Measurements from ENCODE around the gene FGF19.

The FGF19 gene

DNA sequence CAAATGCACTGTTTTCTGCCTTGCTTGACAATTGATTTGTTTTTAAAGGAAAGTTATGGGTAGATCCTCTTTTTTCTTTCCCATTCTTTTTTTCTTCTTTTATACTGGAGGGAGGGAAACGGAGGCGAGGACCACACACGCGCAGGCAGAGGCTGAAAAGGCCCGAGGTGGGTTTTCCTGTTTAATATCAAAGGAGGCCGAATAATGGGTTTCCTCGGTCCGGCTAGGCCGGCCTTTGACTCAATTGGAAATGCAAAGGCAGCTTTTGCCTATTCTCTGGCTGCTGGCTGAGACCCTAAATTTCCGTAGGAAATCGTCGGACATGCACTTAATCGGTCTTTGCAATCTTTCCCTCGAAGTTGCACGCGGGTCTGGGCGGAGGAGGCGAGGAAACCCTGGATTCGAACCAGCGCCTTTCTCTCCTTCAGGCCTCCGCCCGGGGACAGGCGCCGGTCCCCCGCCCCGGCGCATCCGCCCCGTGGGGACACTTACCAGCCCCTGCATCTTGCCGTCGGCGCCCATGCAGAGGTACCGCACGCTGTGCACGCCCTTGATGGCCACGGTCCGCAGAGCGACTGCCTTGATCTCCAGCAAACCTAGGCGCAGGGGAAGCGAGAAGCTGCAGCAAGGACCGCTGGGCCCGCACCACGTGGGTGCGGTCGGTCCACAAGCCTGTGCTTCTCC, 911 bp downstream of the FGF19 start:
- H3K9me3 ChIP-seq (replicated peaks in 1 of 2; ENCODE audit: control insufficient read depth in 2 of 2, insufficient read depth in 1 of 2, low read depth in 1 of 2, low read length in 2 of 2): no peaks in the 10 kb centered on the region
- H2BK12ac ChIP-seq (ENCODE audit: low read length): peak overlapping the region; percentile 16
- H3K4me2 ChIP-seq (ENCODE audit: insufficient read depth, low read length, poor library complexity, severe bottlenecking): peak overlapping the region; percentile 26
- H3K23ac ChIP-seq (ENCODE audit: low read depth, low read length, poor library complexity): peak overlapping the region; percentile 70
- DNase-seq (ENCODE audit: low spot score): no peak
- H3K27me3 ChIP-seq (ENCODE audit: control insufficient read depth in 3 of 3, insufficient read depth in 3 of 3, low read depth in 1 of 3, low read length in 3 of 3): peaks cover 12 to 73% (median 48%) of the 10 kb centered on the region in 3 experiments
- H3K14ac ChIP-seq (ENCODE audit: low read length): peak overlapping the region; percentile 39
- no peak overlapping the region for H4K91ac ChIP-seq (ENCODE audit: low read depth, low read length, poor library complexity)
- peak overlapping the region; percentile 71 for H3K4ac ChIP-seq (ENCODE audit: low read length)
- H3K27ac ChIP-seq (replicated peaks; ENCODE audit: low read length): no peak overlapping the region
- H3K18ac ChIP-seq (ENCODE audit: low read length): peak overlapping the region; percentile 78
- no peak overlapping the region for H4K8ac ChIP-seq (ENCODE audit: low read depth, low read length)
- peak overlapping the region; percentile 94 for H2AFZ ChIP-seq (ENCODE audit: low read length)
- H2BK5ac ChIP-seq (ENCODE audit: low read length): no peak overlapping the region
- peak overlapping the region; percentile 84 for H2BK15ac ChIP-seq (ENCODE audit: low read length)
- H3K9ac ChIP-seq (ENCODE audit: low read depth, low read length, poor library complexity): peak overlapping the region; percentile 9
- WGBS, 2 donors (ENCODE audit: extremely low coverage in 2 of 2, insufficient read length in 2 of 2, insufficient replicate concordance in 1 of 2): no CpG with 5 or more reads among the region's 45 CpGs
- H3K4me3 ChIP-seq (ENCODE audit: low read length in 2 of 2): no peak overlapping the region
- no peak overlapping the region for H2BK120ac ChIP-seq (ENCODE audit: low read depth, low read length)
- H2AK5ac ChIP-seq (ENCODE audit: low read depth, low read length): peak overlapping the region; percentile 97
- H3K4me1 ChIP-seq (ENCODE audit: control insufficient read depth in 2 of 2, insufficient read depth in 1 of 2, low read depth in 1 of 2, low read length in 2 of 2): peaks cover 25 to 27% of the 10 kb centered on the region in 2 donors
- H3K36me3 ChIP-seq (replicated peaks in 1 of 2; ENCODE audit: control insufficient read depth in 2 of 2, insufficient read depth in 2 of 2, low read length in 2 of 2): no peaks in the 10 kb centered on the region
- no peaks in the 10 kb centered on the region for H3K79me1 ChIP-seq (ENCODE audit: low read depth, low read length)

DNA sequence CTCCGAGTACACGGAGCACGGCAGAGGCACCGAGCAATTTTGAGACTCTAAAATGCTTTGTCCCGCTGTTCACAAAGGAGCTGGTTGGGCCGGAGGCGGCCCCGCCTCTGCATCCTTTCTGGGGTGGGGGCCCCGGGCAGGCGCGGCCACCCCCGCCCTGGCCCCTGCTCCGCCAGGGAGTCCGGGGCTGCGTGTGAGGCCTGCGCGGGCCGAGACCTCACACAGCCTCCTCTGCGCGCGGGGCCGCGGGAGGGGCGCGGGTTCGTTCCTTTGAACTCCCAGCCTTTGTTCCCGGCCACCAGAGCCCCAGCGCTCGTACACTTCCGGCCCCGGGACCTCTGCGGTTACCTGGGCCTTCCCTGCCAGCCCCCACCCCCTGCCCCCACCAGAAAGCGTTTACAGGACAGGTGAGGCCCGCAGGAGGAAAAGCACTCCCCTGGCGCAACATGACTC, 1.6 kb downstream of the FGF19 start:
- Histone ChIP-seq H4K8ac (ENCODE audit: low read depth, low read length) (no peak overlapping the region), H2AK5ac (ENCODE audit: low read depth, low read length) (no peak overlapping the region), H3K18ac (ENCODE audit: low read length) (peak overlapping the region; percentile 81), H3K14ac (ENCODE audit: low read length) (no peak overlapping the region), H3K27ac (replicated peaks; ENCODE audit: low read length) (no peak overlapping the region), H3K79me1 (ENCODE audit: low read depth, low read length) (no peaks in the 10 kb centered on the region), H3K9ac (ENCODE audit: low read depth, low read length, poor library complexity) (peak overlapping the region; percentile 54), H3K27me3 (ENCODE audit: control insufficient read depth in 3 of 3, insufficient read depth in 3 of 3, low read depth in 1 of 3, low read length in 3 of 3) (peaks cover 12 to 71% (median 47%) of the 10 kb centered on the region in 3 experiments), H3K4me2 (ENCODE audit: insufficient read depth, low read length, poor library complexity, severe bottlenecking) (peak overlapping the region; percentile 75), H2AFZ (ENCODE audit: low read length) (peak overlapping the region; percentile 94), H2BK12ac (ENCODE audit: low read length) (no peak overlapping the region), H2BK120ac (ENCODE audit: low read depth, low read length) (no peak overlapping the region), H3K4me1 (ENCODE audit: control insufficient read depth in 2 of 2, insufficient read depth in 1 of 2, low read depth in 1 of 2, low read length in 2 of 2) (peaks cover 27% of the 10 kb centered on the region in 2 donors), H3K4ac (ENCODE audit: low read length) (no peak overlapping the region), H3K23ac (ENCODE audit: low read depth, low read length, poor library complexity) (no peak overlapping the region), H3K36me3 (replicated peaks in 1 of 2; ENCODE audit: control insufficient read depth in 2 of 2, insufficient read depth in 2 of 2, low read length in 2 of 2) (no peaks in the 10 kb centered on the region), H4K91ac (ENCODE audit: low read depth, low read length, poor library complexity) (no peak overlapping the region), H3K9me3 (replicated peaks in 1 of 2; ENCODE audit: control insufficient read depth in 2 of 2, insufficient read depth in 1 of 2, low read depth in 1 of 2, low read length in 2 of 2) (no peaks in the 10 kb centered on the region), H3K4me3 (ENCODE audit: low read length in 2 of 2) (peak overlapping the region; percentile 30 to 51), H2BK15ac (ENCODE audit: low read length) (no peak overlapping the region), H2BK5ac (ENCODE audit: low read length) (no peak overlapping the region)
- no peak for DNase-seq (ENCODE audit: low spot score)
- no CpG with 5 or more reads among the region's 35 CpGs for WGBS, 2 donors (ENCODE audit: extremely low coverage in 2 of 2, insufficient read length in 2 of 2, insufficient replicate concordance in 1 of 2)

DNA sequence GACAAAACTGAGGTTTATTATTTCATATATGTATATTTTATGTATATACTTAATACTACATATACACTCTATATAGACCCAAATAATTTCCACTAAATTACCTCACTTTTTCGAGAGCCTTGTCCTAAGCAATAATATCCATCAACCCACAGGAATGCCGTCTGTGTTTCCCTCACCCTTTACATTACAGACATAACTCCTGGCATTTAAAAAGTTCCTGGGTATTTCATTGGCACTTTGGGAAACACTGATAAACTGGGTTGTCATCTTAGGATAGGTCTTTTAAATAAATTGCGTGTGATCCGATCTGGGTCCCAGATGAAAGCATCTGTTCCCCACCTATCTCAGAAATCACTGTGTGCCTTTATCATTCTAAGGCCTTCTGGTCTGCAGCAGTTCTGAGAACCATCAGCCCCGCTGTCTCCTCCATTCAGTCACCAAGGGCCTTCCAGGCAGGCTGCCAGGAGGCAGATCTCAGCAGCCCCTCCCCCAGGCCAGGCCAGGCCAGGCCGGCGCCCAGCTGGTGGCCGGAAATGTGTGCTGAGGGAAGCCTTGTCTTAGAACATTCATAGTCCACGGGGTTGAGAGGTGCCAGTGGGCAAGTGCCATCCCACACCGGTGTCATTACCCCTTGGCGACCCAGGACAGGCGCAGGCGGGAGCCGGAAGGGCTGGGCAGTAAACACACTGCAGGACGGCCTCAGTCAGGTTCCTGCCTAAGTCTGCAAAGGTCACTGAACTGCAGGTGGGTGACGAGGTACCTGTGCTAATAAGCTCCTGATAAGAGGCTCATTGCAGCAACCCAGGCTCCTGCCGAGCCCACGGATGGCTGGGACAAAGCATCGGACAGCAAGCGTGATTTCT, 3.3 kb downstream of the FGF19 start:
- Histone ChIP-seq H3K27me3 (ENCODE audit: control insufficient read depth in 3 of 3, insufficient read depth in 3 of 3, low read depth in 1 of 3, low read length in 3 of 3) (peaks cover 12 to 54% (median 36%) of the 10 kb centered on the region in 3 experiments), H3K18ac (ENCODE audit: low read length) (peak overlapping the region; percentile 9), H3K14ac (ENCODE audit: low read length) (no peak overlapping the region), H3K36me3 (replicated peaks in 1 of 2; ENCODE audit: control insufficient read depth in 2 of 2, insufficient read depth in 2 of 2, low read length in 2 of 2) (no peaks in the 10 kb centered on the region), H4K91ac (ENCODE audit: low read depth, low read length, poor library complexity) (no peak overlapping the region), H3K23ac (ENCODE audit: low read depth, low read length, poor library complexity) (peak overlapping the region; percentile 16), H2BK120ac (ENCODE audit: low read depth, low read length) (no peak overlapping the region), H3K9ac (ENCODE audit: low read depth, low read length, poor library complexity) (no peak overlapping the region), H2AFZ (ENCODE audit: low read length) (peak overlapping the region; percentile 77), H4K8ac (ENCODE audit: low read depth, low read length) (no peak overlapping the region), H2AK5ac (ENCODE audit: low read depth, low read length) (no peak overlapping the region), H2BK5ac (ENCODE audit: low read length) (no peak overlapping the region), H2BK12ac (ENCODE audit: low read length) (no peak overlapping the region), H3K79me1 (ENCODE audit: low read depth, low read length) (no peaks in the 10 kb centered on the region), H2BK15ac (ENCODE audit: low read length) (no peak overlapping the region), H3K4me2 (ENCODE audit: insufficient read depth, low read length, poor library complexity, severe bottlenecking) (no peak overlapping the region), H3K4me3 (ENCODE audit: low read length in 2 of 2) (no peak overlapping the region), H3K9me3 (replicated peaks in 1 of 2; ENCODE audit: control insufficient read depth in 2 of 2, insufficient read depth in 1 of 2, low read depth in 1 of 2, low read length in 2 of 2) (no peaks in the 10 kb centered on the region), H3K27ac (replicated peaks; ENCODE audit: low read length) (no peak overlapping the region), H3K4ac (ENCODE audit: low read length) (no peak overlapping the region), H3K4me1 (ENCODE audit: control insufficient read depth in 2 of 2, insufficient read depth in 1 of 2, low read depth in 1 of 2, low read length in 2 of 2) (peaks cover 21 to 27% of the 10 kb centered on the region in 2 donors)
- no peak for DNase-seq (ENCODE audit: low spot score)
- WGBS, 2 donors (ENCODE audit: extremely low coverage in 2 of 2, insufficient read length in 2 of 2, insufficient replicate concordance in 1 of 2): no CpG with 5 or more reads among the region's 20 CpGs

DNA sequence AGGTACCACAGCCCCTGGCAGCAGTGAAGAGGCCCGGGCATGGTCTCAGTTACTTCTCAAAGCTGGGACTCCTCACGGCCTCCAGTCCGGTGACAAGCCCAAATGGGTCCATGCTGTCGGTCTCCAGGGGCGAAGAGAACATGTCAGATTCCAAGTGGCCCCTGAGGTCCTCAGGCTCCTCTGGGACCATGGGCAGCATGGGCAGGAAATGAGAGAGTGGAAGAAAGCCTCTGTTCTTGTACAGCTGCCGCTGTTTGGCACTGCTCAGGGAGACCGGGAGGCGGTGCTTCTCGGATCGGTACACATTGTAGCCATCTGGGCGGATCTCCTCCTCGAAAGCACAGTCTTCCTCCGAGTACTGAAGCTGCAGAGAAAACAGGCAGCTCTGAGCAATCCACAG, 4.6 kb downstream of the FGF19 start:
- Histone ChIP-seq H2AK5ac (ENCODE audit: low read depth, low read length) (no peak overlapping the region), H3K14ac (ENCODE audit: low read length) (no peak overlapping the region), H4K8ac (ENCODE audit: low read depth, low read length) (no peak overlapping the region), H3K27me3 (ENCODE audit: control insufficient read depth in 3 of 3, insufficient read depth in 3 of 3, low read depth in 1 of 3, low read length in 3 of 3) (peaks cover 12 to 47% (median 31%) of the 10 kb centered on the region in 3 experiments), H2AFZ (ENCODE audit: low read length) (peak overlapping the region; percentile 47), H4K91ac (ENCODE audit: low read depth, low read length, poor library complexity) (no peak overlapping the region), H2BK120ac (ENCODE audit: low read depth, low read length) (no peak overlapping the region), H3K27ac (replicated peaks; ENCODE audit: low read length) (no peak overlapping the region), H3K79me1 (ENCODE audit: low read depth, low read length) (no peaks in the 10 kb centered on the region), H3K36me3 (replicated peaks in 1 of 2; ENCODE audit: control insufficient read depth in 2 of 2, insufficient read depth in 2 of 2, low read length in 2 of 2) (no peaks in the 10 kb centered on the region), H2BK5ac (ENCODE audit: low read length) (no peak overlapping the region), H3K23ac (ENCODE audit: low read depth, low read length, poor library complexity) (no peak overlapping the region), H2BK12ac (ENCODE audit: low read length) (no peak overlapping the region), H3K18ac (ENCODE audit: low read length) (no peak overlapping the region), H3K4me2 (ENCODE audit: insufficient read depth, low read length, poor library complexity, severe bottlenecking) (no peak overlapping the region), H3K4me3 (ENCODE audit: low read length in 2 of 2) (no peak overlapping the region), H3K4ac (ENCODE audit: low read length) (no peak overlapping the region), H3K4me1 (ENCODE audit: control insufficient read depth in 2 of 2, insufficient read depth in 1 of 2, low read depth in 1 of 2, low read length in 2 of 2) (peaks cover 14 to 25% of the 10 kb centered on the region in 2 donors), H2BK15ac (ENCODE audit: low read length) (no peak overlapping the region), H3K9ac (ENCODE audit: low read depth, low read length, poor library complexity) (no peak overlapping the region), H3K9me3 (replicated peaks in 1 of 2; ENCODE audit: control insufficient read depth in 2 of 2, insufficient read depth in 1 of 2, low read depth in 1 of 2, low read length in 2 of 2) (no peaks in the 10 kb centered on the region)
- no peak for DNase-seq (ENCODE audit: low spot score)
- WGBS, 2 donors (ENCODE audit: extremely low coverage in 2 of 2, insufficient read length in 2 of 2, insufficient replicate concordance in 1 of 2): no CpG with 5 or more reads among the region's 13 CpGs

Measured in neuronal stem cell (in vitro differentiated cells).